ENCODE measurements around the gene CYP4X1.
"Not testable (repeated sequence)": the region's sequence is repeated elsewhere in the genome, so short reads cannot be mapped to it uniquely, and the experiment has no call there.

Gene CYP4X1

GRCh38 chr1:47023268-47024140 lies at the start of gene CYP4X1:
CYP4X1 (plus strand) TSS chr1:47023669; CDS start chr1:47023818, 149 bp downstream.
- peak within 1 kb of the TSS in 2 of 5 donors; percentile 12 to 30 for H3K9ac ChIP-seq (ENCODE audit: low read length in 5 of 5)
- H3K4me1 ChIP-seq (ENCODE audit: control insufficient read depth in 5 of 5, insufficient read depth in 5 of 5, low read length in 5 of 5), result peaks cover 1 to 37% (median 32%) of the 10 kb centered on the region in 5 donors

GRCh38 chr1:46983166-46983829 lies 40.2 kb upstream of the CYP4X1 start:
- Histone ChIP-seq H3K9me3 (ENCODE audit: control insufficient read depth in 5 of 5, low read length in 5 of 5) (peaks cover 0 to 3% (median 0%) of the 10 kb centered on the region in 5 donors), H3K27ac (ENCODE audit: low read depth, low read length) (no peak overlapping the region), H3K4me1 (ENCODE audit: control insufficient read depth in 5 of 5, insufficient read depth in 5 of 5, low read length in 5 of 5) (peaks cover 0 to 4% (median 0%) of the 10 kb centered on the region in 5 donors), H3K27me3 (ENCODE audit: control insufficient read depth in 5 of 5, insufficient read depth in 4 of 5, low read length in 5 of 5) (peaks cover 0 to 3% (median 0%) of the 10 kb centered on the region in 5 donors), H3K4me3 (ENCODE audit: low read depth in 1 of 5, low read length in 5 of 5) (no peak overlapping the region), H3K36me3 (ENCODE audit: control insufficient read depth in 5 of 5, insufficient read depth in 5 of 5, low read length in 5 of 5) (no peaks in the 10 kb centered on the region), H3K9ac (ENCODE audit: low read length in 5 of 5) (no peak overlapping the region)

More at GRCh38 chr1:47023268-47024140, at the start of gene CYP4X1:
- Histone ChIP-seq H3K9me3 (ENCODE audit: control insufficient read depth in 5 of 5, low read length in 5 of 5) (no peaks in the 10 kb centered on the region), H3K27me3 (ENCODE audit: control insufficient read depth in 5 of 5, insufficient read depth in 4 of 5, low read length in 5 of 5) (peaks cover 0 to 2% (median 0%) of the 10 kb centered on the region in 5 donors), H3K36me3 (ENCODE audit: control insufficient read depth in 5 of 5, insufficient read depth in 5 of 5, low read length in 5 of 5) (no peaks in the 10 kb centered on the region), H3K27ac (ENCODE audit: low read depth, low read length) (no peak within 1 kb of the TSS), H3K4me3 (ENCODE audit: low read depth in 1 of 5, low read length in 5 of 5) (peak within 1 kb of the TSS in 4 of 5 donors; percentile 52 to 66 (median 60))

- no peak overlapping the region for H3K9ac ChIP-seq (ENCODE audit: low read length in 5 of 5)
These were observed 39.5 kb upstream of the CYP4X1 start for GRCh38 chr1:46983830-46984586.

GRCh38 chr1:46990541-46990940 lies 32.9 kb upstream of the CYP4X1 start:
- H3K36me3 ChIP-seq (ENCODE audit: control insufficient read depth in 5 of 5, insufficient read depth in 5 of 5, low read length in 5 of 5); H3K27ac ChIP-seq (ENCODE audit: low read depth, low read length); H3K27me3 ChIP-seq (ENCODE audit: control insufficient read depth in 5 of 5, insufficient read depth in 4 of 5, low read length in 5 of 5); H3K4me1 ChIP-seq (ENCODE audit: control insufficient read depth in 5 of 5, insufficient read depth in 5 of 5, low read length in 5 of 5); H3K9ac ChIP-seq (ENCODE audit: low read length in 5 of 5); H3K9me3 ChIP-seq (ENCODE audit: control insufficient read depth in 5 of 5, low read length in 5 of 5); H3K4me3 ChIP-seq (ENCODE audit: low read depth in 1 of 5, low read length in 5 of 5): not testable (repeated sequence)

More at GRCh38 chr1:46983830-46984586, 39.5 kb upstream of the CYP4X1 start:
- peaks cover 0 to 4% (median 0%) of the 10 kb centered on the region in 5 donors for H3K4me1 ChIP-seq (ENCODE audit: control insufficient read depth in 5 of 5, insufficient read depth in 5 of 5, low read length in 5 of 5)
- H3K27ac ChIP-seq (ENCODE audit: low read depth, low read length), result no peak overlapping the region
- H3K36me3 ChIP-seq (ENCODE audit: control insufficient read depth in 5 of 5, insufficient read depth in 5 of 5, low read length in 5 of 5), result no peaks in the 10 kb centered on the region
- H3K27me3 ChIP-seq (ENCODE audit: control insufficient read depth in 5 of 5, insufficient read depth in 4 of 5, low read length in 5 of 5), result peaks cover 0 to 3% (median 0%) of the 10 kb centered on the region in 5 donors
- no peak overlapping the region for H3K4me3 ChIP-seq (ENCODE audit: low read depth in 1 of 5, low read length in 5 of 5)
- peaks cover 0 to 3% (median 0%) of the 10 kb centered on the region in 5 donors for H3K9me3 ChIP-seq (ENCODE audit: control insufficient read depth in 5 of 5, low read length in 5 of 5)

GRCh38 chr1:46991083-46991923 lies 32.2 kb upstream of the CYP4X1 start:
- Histone ChIP-seq H3K4me1 (ENCODE audit: control insufficient read depth in 5 of 5, insufficient read depth in 5 of 5, low read length in 5 of 5) (no peaks in the 10 kb centered on the region), H3K9ac (ENCODE audit: low read length in 5 of 5) (no peak overlapping the region), H3K4me3 (ENCODE audit: low read depth in 1 of 5, low read length in 5 of 5) (no peak overlapping the region), H3K9me3 (ENCODE audit: control insufficient read depth in 5 of 5, low read length in 5 of 5) (peaks cover 0 to 3% (median 0%) of the 10 kb centered on the region in 5 donors), H3K27me3 (ENCODE audit: control insufficient read depth in 5 of 5, insufficient read depth in 4 of 5, low read length in 5 of 5) (peaks cover 0 to 2% (median 0%) of the 10 kb centered on the region in 5 donors), H3K27ac (ENCODE audit: low read depth, low read length) (no peak overlapping the region), H3K36me3 (ENCODE audit: control insufficient read depth in 5 of 5, insufficient read depth in 5 of 5, low read length in 5 of 5) (no peaks in the 10 kb centered on the region)

GRCh38 chr1:46996659-46997281 lies 26.7 kb upstream of the CYP4X1 start:
- Histone ChIP-seq H3K4me3 (ENCODE audit: low read depth in 1 of 5, low read length in 5 of 5) (no peak overlapping the region), H3K36me3 (ENCODE audit: control insufficient read depth in 5 of 5, insufficient read depth in 5 of 5, low read length in 5 of 5) (no peaks in the 10 kb centered on the region)

GRCh38 chr1:47002211-47002610 lies 21.3 kb upstream of the CYP4X1 start:
- Histone ChIP-seq H3K36me3 (ENCODE audit: control insufficient read depth in 5 of 5, insufficient read depth in 5 of 5, low read length in 5 of 5) (no peaks in the 10 kb centered on the region), H3K9me3 (ENCODE audit: control insufficient read depth in 5 of 5, low read length in 5 of 5) (no peaks in the 10 kb centered on the region), H3K27ac (ENCODE audit: low read depth, low read length) (no peak overlapping the region), H3K4me1 (ENCODE audit: control insufficient read depth in 5 of 5, insufficient read depth in 5 of 5, low read length in 5 of 5) (no peaks in the 10 kb centered on the region), H3K27me3 (ENCODE audit: control insufficient read depth in 5 of 5, insufficient read depth in 4 of 5, low read length in 5 of 5) (no peaks in the 10 kb centered on the region), H3K4me3 (ENCODE audit: low read depth in 1 of 5, low read length in 5 of 5) (no peak overlapping the region), H3K9ac (ENCODE audit: low read length in 5 of 5) (no peak overlapping the region)

More at GRCh38 chr1:46996659-46997281, 26.7 kb upstream of the CYP4X1 start:
- H3K9me3 ChIP-seq (ENCODE audit: control insufficient read depth in 5 of 5, low read length in 5 of 5), result peaks cover 0 to 3% (median 0%) of the 10 kb centered on the region in 5 donors
- no peak overlapping the region for H3K27ac ChIP-seq (ENCODE audit: low read depth, low read length)
- H3K9ac ChIP-seq (ENCODE audit: low read length in 5 of 5), result no peak overlapping the region
- no peaks in the 10 kb centered on the region for H3K4me1 ChIP-seq (ENCODE audit: control insufficient read depth in 5 of 5, insufficient read depth in 5 of 5, low read length in 5 of 5)
- no peaks in the 10 kb centered on the region for H3K27me3 ChIP-seq (ENCODE audit: control insufficient read depth in 5 of 5, insufficient read depth in 4 of 5, low read length in 5 of 5)

- Histone ChIP-seq H3K9ac (ENCODE audit: low read length in 5 of 5) (no peak overlapping the region), H3K36me3 (ENCODE audit: control insufficient read depth in 5 of 5, insufficient read depth in 5 of 5, low read length in 5 of 5) (no peaks in the 10 kb centered on the region), H3K27ac (ENCODE audit: low read depth, low read length) (no peak overlapping the region), H3K27me3 (ENCODE audit: control insufficient read depth in 5 of 5, insufficient read depth in 4 of 5, low read length in 5 of 5) (no peaks in the 10 kb centered on the region), H3K4me1 (ENCODE audit: control insufficient read depth in 5 of 5, insufficient read depth in 5 of 5, low read length in 5 of 5) (no peaks in the 10 kb centered on the region), H3K4me3 (ENCODE audit: low read depth in 1 of 5, low read length in 5 of 5) (no peak overlapping the region), H3K9me3 (ENCODE audit: control insufficient read depth in 5 of 5, low read length in 5 of 5) (no peaks in the 10 kb centered on the region)
These were observed 19.5 kb upstream of the CYP4X1 start for GRCh38 chr1:47003896-47004403.

GRCh38 chr1:47006437-47006836 lies 17.0 kb upstream of the CYP4X1 start:
- H3K9me3 ChIP-seq (ENCODE audit: control insufficient read depth in 5 of 5, low read length in 5 of 5); H3K9ac ChIP-seq (ENCODE audit: low read length in 5 of 5); H3K27ac ChIP-seq (ENCODE audit: low read depth, low read length); H3K4me3 ChIP-seq (ENCODE audit: low read depth in 1 of 5, low read length in 5 of 5); H3K27me3 ChIP-seq (ENCODE audit: control insufficient read depth in 5 of 5, insufficient read depth in 4 of 5, low read length in 5 of 5); H3K36me3 ChIP-seq (ENCODE audit: control insufficient read depth in 5 of 5, insufficient read depth in 5 of 5, low read length in 5 of 5); H3K4me1 ChIP-seq (ENCODE audit: control insufficient read depth in 5 of 5, insufficient read depth in 5 of 5, low read length in 5 of 5): not testable (repeated sequence)
